ENCODE measurements around the gene ATG4A. TPM values are rescaled to one million over a fixed set of nuclear protein-coding genes. Genes with fewer than 3 reads are reported as not detected.

ATG4A gene
- total RNA-seq, 1 donor from 2014 or later = 23.4 TPM

DNA sequence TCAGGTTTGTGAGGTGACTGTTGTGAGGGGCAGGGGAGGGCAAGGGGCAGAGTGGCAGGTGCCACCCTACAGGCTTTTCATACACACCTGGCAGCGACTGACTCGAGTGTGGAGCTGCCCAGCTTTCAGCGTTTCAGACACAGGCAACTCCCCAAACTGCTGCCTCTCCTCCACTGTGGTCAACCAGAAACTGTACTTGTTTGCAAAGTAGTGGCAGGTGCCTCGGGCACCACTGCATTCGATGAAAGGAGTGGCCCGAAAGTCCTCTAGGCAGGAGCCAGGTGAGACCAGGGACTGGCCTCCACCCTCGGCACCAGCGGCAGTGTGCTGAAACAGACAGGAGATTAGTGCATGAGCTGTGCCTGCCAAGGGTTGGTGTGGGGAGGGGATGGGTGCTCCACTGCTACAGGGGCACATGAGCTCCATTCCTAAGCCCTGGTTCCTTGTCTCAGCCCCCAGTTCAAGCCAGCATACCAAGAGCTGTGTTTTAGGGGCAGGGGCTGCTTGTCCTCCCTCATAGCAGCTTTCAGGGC is 65.4 kb downstream of the ATG4A start:
- Mint-ChIP-seq H3K27me3 (ENCODE audit: unreplicated experiment) (no peaks in the 10 kb centered on the region), H3K9me3 (ENCODE audit: unreplicated experiment) (no peaks in the 10 kb centered on the region), H3K36me3 (ENCODE audit: low read depth, unreplicated experiment) (peaks cover 11% of the 10 kb centered on the region), H3K4me3 (ENCODE audit: unreplicated experiment) (no peak overlapping the region), H3K4me1 (ENCODE audit: unreplicated experiment) (no peaks in the 10 kb centered on the region), H3K27ac (ENCODE audit: unreplicated experiment) (no peak overlapping the region)
- TF ChIP-seq, protein P1, sequence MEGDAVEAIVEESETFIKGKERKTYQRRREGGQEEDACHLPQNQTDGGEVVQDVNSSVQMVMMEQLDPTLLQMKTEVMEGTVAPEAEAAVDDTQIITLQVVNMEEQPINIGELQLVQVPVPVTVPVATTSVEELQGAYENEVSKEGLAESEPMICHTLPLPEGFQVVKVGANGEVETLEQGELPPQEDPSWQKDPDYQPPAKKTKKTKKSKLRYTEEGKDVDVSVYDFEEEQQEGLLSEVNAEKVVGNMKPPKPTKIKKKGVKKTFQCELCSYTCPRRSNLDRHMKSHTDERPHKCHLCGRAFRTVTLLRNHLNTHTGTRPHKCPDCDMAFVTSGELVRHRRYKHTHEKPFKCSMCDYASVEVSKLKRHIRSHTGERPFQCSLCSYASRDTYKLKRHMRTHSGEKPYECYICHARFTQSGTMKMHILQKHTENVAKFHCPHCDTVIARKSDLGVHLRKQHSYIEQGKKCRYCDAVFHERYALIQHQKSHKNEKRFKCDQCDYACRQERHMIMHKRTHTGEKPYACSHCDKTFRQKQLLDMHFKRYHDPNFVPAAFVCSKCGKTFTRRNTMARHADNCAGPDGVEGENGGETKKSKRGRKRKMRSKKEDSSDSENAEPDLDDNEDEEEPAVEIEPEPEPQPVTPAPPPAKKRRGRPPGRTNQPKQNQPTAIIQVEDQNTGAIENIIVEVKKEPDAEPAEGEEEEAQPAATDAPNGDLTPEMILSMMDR (IDR thresholded peaks at IDR 0.05; ENCODE audit: unreplicated experiment) = no peak
- DNase-seq (ENCODE audit: low spot score) = no peak

DNA sequence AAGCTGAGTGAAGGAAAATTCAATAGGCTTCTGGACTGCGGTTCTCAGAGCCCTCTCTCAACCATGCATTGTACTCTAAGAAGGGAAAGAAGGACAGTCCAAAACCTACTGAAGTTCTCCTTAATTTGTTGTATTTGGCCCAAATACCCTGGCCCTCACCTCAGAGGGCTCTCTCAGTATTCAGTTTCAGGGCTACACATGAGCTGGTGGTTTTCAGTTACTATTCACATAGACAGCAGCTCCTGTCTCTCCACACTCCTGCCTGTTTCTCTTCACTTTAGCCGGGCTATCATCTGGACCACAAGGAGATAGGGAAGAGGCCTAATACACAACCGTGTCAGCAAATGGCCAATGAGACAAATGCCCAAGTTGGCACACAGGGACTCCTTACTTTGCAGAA is 66.0 kb downstream of the ATG4A start:
- H3K36me3 Mint-ChIP-seq (ENCODE audit: low read depth, unreplicated experiment) = peaks cover 11% of the 10 kb centered on the region
- H3K4me1 Mint-ChIP-seq (ENCODE audit: unreplicated experiment) = no peaks in the 10 kb centered on the region
- TF ChIP-seq, protein P1 (IDR thresholded peaks at IDR 0.05; ENCODE audit: unreplicated experiment) = no peak
- DNase-seq (ENCODE audit: low spot score) = no peak
- no peaks in the 10 kb centered on the region for H3K9me3 Mint-ChIP-seq (ENCODE audit: unreplicated experiment)
- H3K27me3 Mint-ChIP-seq (ENCODE audit: unreplicated experiment) = no peaks in the 10 kb centered on the region
- no peak overlapping the region for H3K4me3 Mint-ChIP-seq (ENCODE audit: unreplicated experiment)
- H3K27ac Mint-ChIP-seq (ENCODE audit: unreplicated experiment) = no peak overlapping the region

DNA sequence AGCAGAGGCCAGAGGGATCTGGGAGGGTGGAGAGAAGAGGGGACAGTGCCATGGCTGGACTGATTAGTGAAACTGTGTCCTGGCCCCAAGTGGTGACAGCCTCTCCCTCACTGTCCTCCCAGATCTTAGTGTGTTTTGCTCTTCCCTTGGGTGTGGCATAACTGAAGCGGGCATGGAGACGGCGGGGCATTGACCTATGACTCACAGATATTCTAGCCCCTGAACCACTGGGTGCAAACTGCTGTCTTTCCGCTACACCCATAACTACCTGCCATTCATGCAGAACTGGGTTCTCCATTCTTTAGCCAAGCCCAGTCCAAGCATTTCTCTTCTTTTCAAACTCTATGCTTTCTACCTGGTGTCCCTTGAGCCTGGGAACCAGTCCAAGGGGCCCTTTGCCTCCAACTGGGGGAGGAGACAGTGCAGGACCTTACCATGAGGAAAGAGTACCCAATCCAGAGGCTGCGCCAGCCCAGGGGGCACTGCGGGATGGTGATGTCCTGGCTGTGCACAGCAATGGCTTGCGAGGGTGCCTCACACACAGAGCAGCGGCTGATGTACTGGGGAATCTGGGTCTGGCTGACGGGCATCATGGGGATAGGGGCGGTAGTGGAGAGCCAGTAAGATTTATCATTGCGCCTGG is 67.6 kb downstream of the ATG4A start:
- Mint-ChIP-seq H3K4me3 (ENCODE audit: unreplicated experiment) (no peak overlapping the region), H3K27ac (ENCODE audit: unreplicated experiment) (no peak overlapping the region), H3K36me3 (ENCODE audit: low read depth, unreplicated experiment) (peaks cover 11% of the 10 kb centered on the region), H3K27me3 (ENCODE audit: unreplicated experiment) (no peaks in the 10 kb centered on the region), H3K4me1 (ENCODE audit: unreplicated experiment) (no peaks in the 10 kb centered on the region), H3K9me3 (ENCODE audit: unreplicated experiment) (no peaks in the 10 kb centered on the region)
- DNase-seq (ENCODE audit: low spot score) = no peak
- TF ChIP-seq, protein P1 (IDR thresholded peaks at IDR 0.05; ENCODE audit: unreplicated experiment) = no peak

DNA sequence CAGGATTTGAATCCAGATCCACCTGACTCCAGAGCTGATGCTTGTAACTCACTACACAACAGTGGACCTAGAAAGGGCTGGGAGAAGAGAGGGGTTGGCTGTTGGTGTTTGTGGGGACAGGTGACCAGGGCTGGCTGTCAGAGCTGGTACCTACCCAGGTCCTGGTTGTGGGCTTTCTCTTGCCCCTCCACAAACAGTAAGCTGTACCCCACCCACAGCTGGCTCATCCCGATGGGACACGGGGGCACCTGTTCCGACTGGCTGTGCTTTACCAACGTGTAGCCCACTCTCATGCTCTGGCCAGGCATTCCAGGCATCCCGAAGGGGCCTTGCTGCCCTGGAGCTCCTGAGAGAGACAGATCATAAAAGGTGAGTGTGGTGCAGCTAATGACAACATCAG is 68.7 kb downstream of the ATG4A start:
- Mint-ChIP-seq H3K27ac (ENCODE audit: unreplicated experiment) (no peak overlapping the region), H3K36me3 (ENCODE audit: low read depth, unreplicated experiment) (peaks cover 9% of the 10 kb centered on the region), H3K27me3 (ENCODE audit: unreplicated experiment) (no peaks in the 10 kb centered on the region), H3K9me3 (ENCODE audit: unreplicated experiment) (no peaks in the 10 kb centered on the region), H3K4me1 (ENCODE audit: unreplicated experiment) (no peaks in the 10 kb centered on the region), H3K4me3 (ENCODE audit: unreplicated experiment) (no peak overlapping the region)
- DNase-seq (ENCODE audit: low spot score) = no peak
- TF ChIP-seq, protein P1 (IDR thresholded peaks at IDR 0.05; ENCODE audit: unreplicated experiment) = no peak

DNA sequence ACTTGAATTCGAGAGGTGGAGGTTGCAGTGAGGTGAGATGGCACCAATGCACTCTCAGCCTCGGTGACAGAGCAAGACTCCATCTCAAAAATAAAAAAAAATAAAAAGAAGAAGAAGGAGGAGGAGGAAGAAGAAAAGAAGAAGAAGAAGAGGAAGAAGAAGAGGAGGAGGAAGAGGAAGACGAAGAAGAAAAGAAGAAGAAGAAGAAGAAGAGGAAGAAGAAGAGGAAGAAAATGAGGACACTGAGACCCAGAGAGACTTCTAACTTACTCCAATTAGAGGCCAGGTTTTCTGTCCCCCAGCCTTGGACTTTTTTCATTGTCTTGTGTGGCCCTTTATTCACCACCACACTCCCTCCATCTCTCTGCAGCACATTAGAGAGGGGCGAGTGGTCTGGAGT is 70.7 kb downstream of the ATG4A start:
- no peaks in the 10 kb centered on the region for H3K27me3 Mint-ChIP-seq (ENCODE audit: unreplicated experiment)
- no peaks in the 10 kb centered on the region for H3K4me1 Mint-ChIP-seq (ENCODE audit: unreplicated experiment)
- no peak for DNase-seq (ENCODE audit: low spot score)
- no peak overlapping the region for H3K4me3 Mint-ChIP-seq (ENCODE audit: unreplicated experiment)
- peaks cover 5% of the 10 kb centered on the region for H3K36me3 Mint-ChIP-seq (ENCODE audit: low read depth, unreplicated experiment)
- TF ChIP-seq, protein P1 (IDR thresholded peaks at IDR 0.05; ENCODE audit: unreplicated experiment) = no peak
- no peaks in the 10 kb centered on the region for H3K9me3 Mint-ChIP-seq (ENCODE audit: unreplicated experiment)
- H3K27ac Mint-ChIP-seq (ENCODE audit: unreplicated experiment) = no peak overlapping the region
